Nephron progenitor cell (in vitro differentiated cells): ENCODE results near the gene TLE1.
A peak's percentile ranks its signal among the peaks of the same experiment; 100 is the strongest.

Experiments used
- DNase-seq: peaks from one replicate; pipeline ENCODE4 v3.0.0; 2021
- H3K27ac Mint-ChIP-seq: 2 replicates; pipeline ENCODE4 v1.8.0; 2021; ENCODE audit warnings: mild to moderate bottlenecking, moderate library complexity, mixed read lengths
- H3K27me3 Mint-ChIP-seq: 2 replicates; pipeline ENCODE4 v1.8.0; 2021; ENCODE audit warnings: mild to moderate bottlenecking, low read depth, mixed read lengths; ENCODE audit not compliant: poor library complexity
- H3K36me3 Mint-ChIP-seq: 2 replicates; pipeline ENCODE4 v1.8.0; 2021; ENCODE audit warnings: low read depth, mixed read lengths
- H3K4me1 Mint-ChIP-seq: 2 replicates; pipeline ENCODE4 v1.8.0; 2021; ENCODE audit warnings: mixed read lengths
- H3K4me3 Mint-ChIP-seq: 2 replicates; pipeline ENCODE4 v1.8.0; 2021; ENCODE audit warnings: mild to moderate bottlenecking, moderate library complexity, mixed read lengths
- H3K9me3 Mint-ChIP-seq: 2 replicates; pipeline ENCODE4 v1.8.0; 2021; ENCODE audit warnings: mild to moderate bottlenecking, moderate library complexity, mixed read lengths
- CTCF ChIP-seq: fragments of 200-600 bp; sonication (generic); IDR thresholded peaks from 2 replicates; pipeline ENCODE4 v1.5.0; 2021; ENCODE audit warnings: antibody characterized with exemption

The TLE1 gene

DNA sequence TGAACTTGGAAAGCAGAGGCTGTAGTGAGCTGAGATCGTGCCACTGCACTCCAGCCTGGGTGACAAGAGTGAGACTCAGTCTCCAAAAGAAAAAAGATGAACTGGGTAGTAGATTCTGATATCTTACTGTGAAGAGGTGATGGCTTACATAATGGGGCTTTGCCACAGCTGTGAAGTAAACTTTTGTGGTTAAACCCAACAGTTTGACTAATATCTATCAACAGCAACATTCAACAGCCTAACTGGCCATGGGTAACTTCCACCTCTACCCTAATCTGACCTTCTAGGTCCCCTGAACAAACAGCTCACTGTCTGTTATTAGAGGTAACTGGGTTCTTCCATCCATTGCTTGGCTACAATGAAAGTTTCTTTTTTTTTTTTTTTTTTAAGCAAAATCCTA lies 52.1 kb downstream of the TLE1 start:
- Mint-ChIP-seq H3K27ac (no peak overlapping the region), H3K36me3 (peaks cover 47% of the 10 kb centered on the region), H3K4me1 (peaks cover 54% of the 10 kb centered on the region), H3K27me3 (no peaks in the 10 kb centered on the region), H3K4me3 (no peak overlapping the region), H3K9me3 (no peaks in the 10 kb centered on the region)
- no peak for TF ChIP-seq CTCF
- no peak for DNase-seq

DNA sequence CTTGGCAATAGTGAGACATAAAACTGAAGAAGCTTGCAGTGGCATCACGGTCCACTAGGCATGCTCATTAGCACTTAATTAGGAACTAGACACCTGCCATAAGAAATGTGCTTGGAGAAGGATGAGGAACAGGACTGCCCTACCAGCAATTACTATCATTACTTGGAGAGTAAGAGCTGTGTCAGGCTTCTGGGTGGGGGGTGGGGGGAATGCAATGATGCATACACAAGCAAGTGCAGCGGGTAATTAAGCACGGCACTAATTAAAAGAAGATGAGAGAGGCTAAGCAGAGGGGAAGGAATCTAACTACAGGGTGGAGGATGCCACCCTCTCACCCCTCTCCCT lies 53.1 kb downstream of the TLE1 start:
- peaks cover 48% of the 10 kb centered on the region for H3K36me3 Mint-ChIP-seq
- H3K27ac Mint-ChIP-seq, result no peak overlapping the region
- DNase-seq, result no peak
- H3K4me1 Mint-ChIP-seq, result peaks cover 56% of the 10 kb centered on the region
- no peaks in the 10 kb centered on the region for H3K27me3 Mint-ChIP-seq
- no peak for TF ChIP-seq CTCF
- H3K4me3 Mint-ChIP-seq, result no peak overlapping the region
- no peaks in the 10 kb centered on the region for H3K9me3 Mint-ChIP-seq

GRCh38 chr9:81635521-81636254 lies 53.7 kb downstream of the TLE1 start:
- Mint-ChIP-seq H3K36me3 (peaks cover 47% of the 10 kb centered on the region), H3K9me3 (no peaks in the 10 kb centered on the region), H3K27me3 (no peaks in the 10 kb centered on the region), H3K4me1 (peaks cover 51% of the 10 kb centered on the region), H3K27ac (peak overlapping the region; percentile 97), H3K4me3 (no peak overlapping the region)
- no peak for TF ChIP-seq CTCF
- DNase-seq, result no peak

GRCh38 chr9:81634915-81635516 lies 54.3 kb downstream of the TLE1 start:
- no peak overlapping the region for H3K4me3 Mint-ChIP-seq
- H3K36me3 Mint-ChIP-seq, result peaks cover 40% of the 10 kb centered on the region

DNA sequence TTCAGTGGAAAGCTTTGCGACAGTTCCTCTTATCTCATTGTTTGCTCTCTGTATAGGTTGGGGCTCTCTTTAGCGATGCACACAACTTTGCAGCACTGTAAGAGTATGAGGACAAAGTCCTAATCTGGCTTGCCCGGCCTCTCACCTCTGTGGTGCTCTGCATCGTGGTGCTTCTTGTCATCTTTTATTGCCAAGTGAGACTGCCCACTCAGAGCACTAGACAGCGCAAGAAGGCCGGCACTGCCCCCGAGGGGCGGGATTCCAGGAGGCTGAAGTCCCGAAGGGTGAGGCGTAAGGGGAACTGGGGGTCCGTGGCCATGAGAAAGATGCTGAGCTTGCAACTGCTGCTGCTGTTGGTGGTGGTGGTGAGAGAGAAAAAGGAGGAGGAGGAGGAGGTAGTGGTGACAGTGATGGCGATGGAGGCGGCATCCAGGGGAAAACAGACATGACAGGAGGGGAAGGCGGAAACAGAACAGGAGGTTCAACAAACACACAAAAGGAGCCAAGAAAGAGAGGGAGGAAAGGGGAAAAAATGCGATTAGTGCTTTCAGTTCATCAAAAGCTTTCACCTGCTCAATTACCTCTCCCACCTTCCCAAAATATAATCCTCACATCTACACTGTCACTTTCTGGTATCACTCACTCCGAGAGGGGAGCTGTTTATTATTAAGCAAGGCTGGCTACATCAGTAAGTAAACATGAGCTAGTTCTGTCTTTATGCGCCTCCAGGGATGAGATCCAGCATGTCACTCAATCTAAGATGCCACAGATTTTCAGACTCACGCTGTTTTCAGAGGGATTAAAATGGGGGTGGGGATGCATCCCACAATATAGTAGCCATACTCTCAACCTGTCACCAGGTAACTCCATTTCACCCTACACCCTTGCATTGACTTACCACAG lies 55.1 kb downstream of the TLE1 start:
- Mint-ChIP-seq H3K27ac (peak overlapping the region; percentile 97), H3K9me3 (no peaks in the 10 kb centered on the region), H3K4me3 (no peak overlapping the region), H3K27me3 (no peaks in the 10 kb centered on the region), H3K36me3 (peaks cover 38% of the 10 kb centered on the region), H3K4me1 (peaks cover 46% of the 10 kb centered on the region)
- TF ChIP-seq CTCF, result no peak
- peak; percentile 24 for DNase-seq

More at GRCh38 chr9:81634915-81635516, 54.3 kb downstream of the TLE1 start:
- peak overlapping the region; percentile 97 for H3K27ac Mint-ChIP-seq
- H3K27me3 Mint-ChIP-seq, result no peaks in the 10 kb centered on the region
- H3K9me3 Mint-ChIP-seq, result no peaks in the 10 kb centered on the region
- H3K4me1 Mint-ChIP-seq, result peaks cover 46% of the 10 kb centered on the region
- DNase-seq, result no peak
- TF ChIP-seq CTCF, result no peak
